ENCODE measurements around the gene PVALB. TPM values are rescaled to one million over a fixed set of nuclear protein-coding genes. Genes with fewer than 3 reads are reported as not detected.

PVALB gene
- total RNA-seq, 1 donor from 2014 or later: not detected

GRCh38 chr22:36765943-36766450 lies 50.8 kb downstream of the PVALB start:
- no peak for TF ChIP-seq CTCF (IDR thresholded peaks at IDR 0.05; ENCODE audit: insufficient read depth, low read length, poor library complexity, severe bottlenecking)

GRCh38 chr22:36765131-36765942 lies 51.5 kb downstream of the PVALB start:
- Histone ChIP-seq H3K27me3 (ENCODE audit: control insufficient read depth, insufficient read depth, low read length) (no peaks in the 10 kb centered on the region), H3K4me3 (ENCODE audit: low read depth, low read length) (no peak overlapping the region), H3K36me3 (ENCODE audit: control insufficient read depth, insufficient read depth, low read length) (no peaks in the 10 kb centered on the region)
- no peak for DNase-seq (ENCODE audit: low read depth)
- TF ChIP-seq CTCF (IDR thresholded peaks at IDR 0.05; ENCODE audit: insufficient read depth, low read length, poor library complexity, severe bottlenecking): no peak

More at GRCh38 chr22:36765943-36766450, 50.8 kb downstream of the PVALB start:
- Histone ChIP-seq H3K27me3 (ENCODE audit: control insufficient read depth, insufficient read depth, low read length) (no peaks in the 10 kb centered on the region), H3K36me3 (ENCODE audit: control insufficient read depth, insufficient read depth, low read length) (no peaks in the 10 kb centered on the region), H3K4me3 (ENCODE audit: low read depth, low read length) (no peak overlapping the region)
- DNase-seq (ENCODE audit: low read depth): no peak

- DNase-seq (ENCODE audit: low read depth): no peak
- H3K36me3 ChIP-seq (ENCODE audit: control insufficient read depth, insufficient read depth, low read length): no peaks in the 10 kb centered on the region
- TF ChIP-seq CTCF (IDR thresholded peaks at IDR 0.05; ENCODE audit: insufficient read depth, low read length, poor library complexity, severe bottlenecking): no peak
- no peak overlapping the region for H3K4me3 ChIP-seq (ENCODE audit: low read depth, low read length)
- H3K27me3 ChIP-seq (ENCODE audit: control insufficient read depth, insufficient read depth, low read length): no peaks in the 10 kb centered on the region
Measured at GRCh38 chr22:36764641-36765040, 52.2 kb downstream of the PVALB start.

GRCh38 chr22:36764060-36764459 lies 52.8 kb downstream of the PVALB start:
- Histone ChIP-seq H3K4me3 (ENCODE audit: low read depth, low read length) (no peak overlapping the region), H3K27me3 (ENCODE audit: control insufficient read depth, insufficient read depth, low read length) (no peaks in the 10 kb centered on the region), H3K36me3 (ENCODE audit: control insufficient read depth, insufficient read depth, low read length) (no peaks in the 10 kb centered on the region)
- TF ChIP-seq CTCF (IDR thresholded peaks at IDR 0.05; ENCODE audit: insufficient read depth, low read length, poor library complexity, severe bottlenecking): no peak
- DNase-seq (ENCODE audit: low read depth): no peak

GRCh38 chr22:36763576-36763975 lies 53.3 kb downstream of the PVALB start:
- Histone ChIP-seq H3K36me3 (ENCODE audit: control insufficient read depth, insufficient read depth, low read length) (no peaks in the 10 kb centered on the region), H3K4me3 (ENCODE audit: low read depth, low read length) (no peak overlapping the region), H3K27me3 (ENCODE audit: control insufficient read depth, insufficient read depth, low read length) (no peaks in the 10 kb centered on the region)
- no peak for TF ChIP-seq CTCF (IDR thresholded peaks at IDR 0.05; ENCODE audit: insufficient read depth, low read length, poor library complexity, severe bottlenecking)
- no peak for DNase-seq (ENCODE audit: low read depth)
